Progenitor cell of endocrine pancreas (in vitro differentiated cells): ENCODE measurements around the gene DLGAP3. TPM values are rescaled to one million over a fixed set of nuclear protein-coding genes. Genes with fewer than 3 reads are reported as not detected.

Experiments
- DNase-seq: peaks from one replicate; pipeline ENCODE4 v3.0.0; 2021; ENCODE audit warnings: low spot score; ENCODE audit not compliant: unreplicated experiment
- H3K27ac Mint-ChIP-seq: 2 replicates; pipeline ENCODE4 v1.8.0; 2021; ENCODE audit warnings: mild to moderate bottlenecking, moderate library complexity, mixed read lengths
- H3K27me3 Mint-ChIP-seq: 2 replicates; pipeline ENCODE4 v1.8.0; 2021; ENCODE audit warnings: mixed read lengths
- H3K36me3 Mint-ChIP-seq: 2 replicates; pipeline ENCODE4 v1.8.0; 2022; ENCODE audit warnings: mixed read lengths; ENCODE audit not compliant: insufficient read depth
- H3K4me1 Mint-ChIP-seq: 2 replicates; pipeline ENCODE4 v1.8.0; 2021; ENCODE audit warnings: low read depth, mixed read lengths
- H3K4me3 Mint-ChIP-seq: 2 replicates; pipeline ENCODE4 v1.8.0; 2021; ENCODE audit warnings: low read depth, mild to moderate bottlenecking, moderate library complexity, mixed read lengths
- H3K9me3 Mint-ChIP-seq: 2 replicates; pipeline ENCODE4 v1.8.0; 2021; ENCODE audit warnings: low read depth, mixed read lengths
- total RNA-seq: library from RNA; stranded (reverse); gene quantifications from 2 replicates; pipeline ENCODE4 v1.2.1, GENCODE V29; 2021
- TF ChIP-seq, protein P1 (sequence below): fragments of 200-600 bp; sonication (generic); IDR thresholded peaks from one replicate; pipeline ENCODE4 v1.5.0; 2021; ENCODE audit warnings: antibody characterized with exemption, mild to moderate bottlenecking; ENCODE audit not compliant: unreplicated experiment

The DLGAP3 gene
- total RNA-seq, 1 donor from 2014 or later: 1.3 TPM

DNA sequence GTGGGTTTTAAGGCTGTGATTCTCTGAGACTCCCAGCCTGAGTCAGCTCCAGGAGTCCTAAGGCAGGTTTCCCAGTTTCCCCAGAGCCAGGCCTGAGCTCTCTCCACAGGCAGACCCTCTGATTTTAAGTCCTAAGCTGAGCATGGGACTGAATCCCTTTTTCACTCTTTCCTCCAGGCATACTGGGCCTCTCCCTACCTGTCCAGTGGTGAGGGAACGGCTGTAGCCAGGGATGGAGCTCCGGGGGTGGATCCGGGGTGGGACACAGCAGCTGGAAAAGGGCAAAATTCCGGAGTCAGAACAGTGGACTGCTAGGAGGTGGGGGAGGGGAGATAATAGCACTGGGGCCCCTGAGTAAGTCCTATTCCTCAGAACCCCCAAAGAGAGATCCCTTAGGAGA is 30.0 kb downstream of the DLGAP3 start:
- H3K27ac Mint-ChIP-seq: no peak overlapping the region
- H3K9me3 Mint-ChIP-seq: no peaks in the 10 kb centered on the region
- no peaks in the 10 kb centered on the region for H3K36me3 Mint-ChIP-seq

DNA sequence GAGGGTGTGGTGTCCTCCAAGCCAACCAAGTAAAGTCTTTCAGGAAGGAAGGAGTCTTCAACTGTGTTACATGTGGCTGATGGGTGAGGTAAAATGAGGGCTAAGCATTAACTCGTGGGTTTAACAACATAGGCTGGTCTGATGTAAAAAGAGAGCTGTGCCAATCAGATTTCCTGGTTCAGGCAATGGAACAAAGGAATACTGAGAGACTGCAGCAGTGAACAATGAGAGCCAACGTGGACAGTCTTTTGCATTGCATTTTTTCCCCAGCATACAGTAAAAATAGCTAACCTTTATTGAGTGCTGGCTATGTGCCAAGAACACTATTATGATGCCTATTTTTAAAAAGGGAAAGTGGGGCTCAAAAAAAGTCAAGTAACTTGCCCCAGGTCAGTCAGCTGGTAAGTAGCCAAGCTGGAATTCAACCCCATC is 31.1 kb downstream of the DLGAP3 start:
- Mint-ChIP-seq H3K4me3 (no peak overlapping the region), H3K4me1 (no peaks in the 10 kb centered on the region), H3K9me3 (peaks cover 4% of the 10 kb centered on the region), H3K27me3 (peaks cover 44% of the 10 kb centered on the region), H3K36me3 (no peaks in the 10 kb centered on the region), H3K27ac (no peak overlapping the region)
- TF ChIP-seq, protein P1, sequence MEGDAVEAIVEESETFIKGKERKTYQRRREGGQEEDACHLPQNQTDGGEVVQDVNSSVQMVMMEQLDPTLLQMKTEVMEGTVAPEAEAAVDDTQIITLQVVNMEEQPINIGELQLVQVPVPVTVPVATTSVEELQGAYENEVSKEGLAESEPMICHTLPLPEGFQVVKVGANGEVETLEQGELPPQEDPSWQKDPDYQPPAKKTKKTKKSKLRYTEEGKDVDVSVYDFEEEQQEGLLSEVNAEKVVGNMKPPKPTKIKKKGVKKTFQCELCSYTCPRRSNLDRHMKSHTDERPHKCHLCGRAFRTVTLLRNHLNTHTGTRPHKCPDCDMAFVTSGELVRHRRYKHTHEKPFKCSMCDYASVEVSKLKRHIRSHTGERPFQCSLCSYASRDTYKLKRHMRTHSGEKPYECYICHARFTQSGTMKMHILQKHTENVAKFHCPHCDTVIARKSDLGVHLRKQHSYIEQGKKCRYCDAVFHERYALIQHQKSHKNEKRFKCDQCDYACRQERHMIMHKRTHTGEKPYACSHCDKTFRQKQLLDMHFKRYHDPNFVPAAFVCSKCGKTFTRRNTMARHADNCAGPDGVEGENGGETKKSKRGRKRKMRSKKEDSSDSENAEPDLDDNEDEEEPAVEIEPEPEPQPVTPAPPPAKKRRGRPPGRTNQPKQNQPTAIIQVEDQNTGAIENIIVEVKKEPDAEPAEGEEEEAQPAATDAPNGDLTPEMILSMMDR: no peak
- DNase-seq: no peak

More for the DNA sequence above, 30.0 kb downstream of the DLGAP3 start:
- H3K4me1 Mint-ChIP-seq: no peaks in the 10 kb centered on the region
- H3K4me3 Mint-ChIP-seq: no peak overlapping the region
- TF ChIP-seq, protein P1: no peak
- DNase-seq: no peak
- H3K27me3 Mint-ChIP-seq: peaks cover 42% of the 10 kb centered on the region

DNA sequence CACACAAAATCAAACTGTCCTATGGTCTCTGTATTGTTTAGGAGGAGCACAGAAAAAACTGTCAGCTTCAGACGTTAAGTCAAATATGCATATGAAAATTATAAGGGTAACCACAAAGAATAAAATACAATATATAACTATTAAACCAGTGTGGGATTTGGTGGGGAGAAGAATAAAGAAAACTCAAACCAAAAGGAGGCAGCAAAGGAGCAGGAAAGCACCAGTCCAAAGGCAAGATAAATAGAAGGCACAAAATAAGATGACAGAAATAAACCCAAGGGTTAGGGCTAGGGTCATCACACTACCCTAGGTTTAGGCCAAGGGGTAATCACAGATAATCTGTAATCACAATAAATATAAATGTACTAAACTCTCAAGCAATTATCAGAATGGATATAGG is 32.8 kb downstream of the DLGAP3 start:
- Mint-ChIP-seq H3K36me3 (peaks cover 3% of the 10 kb centered on the region), H3K4me3 (no peak overlapping the region), H3K4me1 (no peaks in the 10 kb centered on the region), H3K27ac (no peak overlapping the region), H3K27me3 (peaks cover 28% of the 10 kb centered on the region), H3K9me3 (peaks cover 13% of the 10 kb centered on the region)
- TF ChIP-seq, protein P1: no peak
- no peak for DNase-seq

DNA sequence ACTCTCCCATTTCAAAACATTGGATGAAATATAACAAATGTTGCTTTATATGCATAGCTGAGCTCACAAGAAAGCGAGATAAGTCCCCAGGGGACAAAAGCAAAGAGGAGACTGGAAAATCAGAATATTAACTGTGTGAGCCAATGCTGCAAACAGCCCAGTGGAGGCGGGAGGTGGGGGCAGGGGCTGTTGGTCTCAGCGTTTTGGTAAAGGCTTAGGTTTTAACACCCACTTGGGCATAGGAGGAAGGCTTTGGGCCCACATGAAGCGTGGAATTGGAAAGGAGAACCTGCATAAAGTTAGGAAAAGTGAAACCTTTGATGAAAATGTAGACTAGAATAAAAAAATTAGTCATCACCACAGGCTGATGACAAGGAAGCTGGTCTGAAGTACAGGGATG is 39.7 kb downstream of the DLGAP3 start:
- Mint-ChIP-seq H3K9me3 (peaks cover 15% of the 10 kb centered on the region), H3K36me3 (peaks cover 3% of the 10 kb centered on the region), H3K27me3 (peaks cover 38% of the 10 kb centered on the region)

DNA sequence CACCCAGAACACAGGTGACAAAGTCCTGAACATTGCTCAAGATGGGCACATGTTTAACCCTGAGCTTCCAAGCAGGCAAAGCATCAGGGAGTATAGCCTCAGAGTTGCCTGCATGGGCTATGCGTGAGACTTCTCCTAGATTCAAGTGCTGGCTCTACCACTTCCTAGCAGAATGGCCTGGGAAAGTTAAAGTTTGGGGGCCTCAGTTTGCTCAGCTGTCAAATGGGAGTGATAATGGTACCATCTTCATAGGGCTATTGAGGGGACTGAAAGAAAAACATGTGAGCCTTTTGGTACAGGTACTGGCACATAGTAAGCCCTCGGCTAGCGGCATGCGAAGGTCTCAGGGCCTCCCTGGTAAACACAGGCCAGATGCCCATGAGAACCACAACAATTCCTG is 41.9 kb downstream of the DLGAP3 start:
- H3K27me3 Mint-ChIP-seq: peaks cover 55% of the 10 kb centered on the region
- peaks cover 2% of the 10 kb centered on the region for H3K4me1 Mint-ChIP-seq
- H3K9me3 Mint-ChIP-seq: peaks cover 8% of the 10 kb centered on the region
- no peak for DNase-seq
- peaks cover 3% of the 10 kb centered on the region for H3K36me3 Mint-ChIP-seq
- no peak overlapping the region for H3K4me3 Mint-ChIP-seq
- no peak overlapping the region for H3K27ac Mint-ChIP-seq
- TF ChIP-seq, protein P1: no peak

More for the DNA sequence above, 39.7 kb downstream of the DLGAP3 start:
- Mint-ChIP-seq H3K27ac (no peak overlapping the region), H3K4me1 (peaks cover 2% of the 10 kb centered on the region), H3K4me3 (no peak overlapping the region)
- DNase-seq: no peak
- TF ChIP-seq, protein P1: no peak
